Measurements from ENCODE around the gene SYNE3. TPM values are rescaled to one million over a fixed set of nuclear protein-coding genes. Genes with fewer than 3 reads are reported as not detected.

Gene SYNE3
- total and polyA plus RNA-seq, 2 of the 8 experiments (the other 6 are each of a cell fraction or from before 2014, with no cell fraction given): under 0.01 TPM; not detected in 1

DNA sequence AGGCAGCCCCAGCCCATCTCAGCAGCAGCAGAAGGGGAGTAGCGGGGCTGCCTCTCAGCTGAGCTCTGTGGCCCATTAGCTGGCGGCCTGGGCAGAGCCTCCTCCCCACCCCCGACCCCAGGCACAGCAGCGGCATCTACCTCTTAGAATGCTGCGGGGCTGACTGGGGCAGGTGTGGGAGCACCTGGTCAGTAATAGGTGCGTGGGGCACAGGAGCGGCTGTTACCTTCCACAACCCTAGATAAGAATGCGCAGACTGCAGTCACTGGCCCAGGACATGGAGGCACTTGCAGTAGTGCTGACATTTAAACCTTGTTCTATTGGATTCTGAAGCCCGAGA, 35.6 kb downstream of the SYNE3 start:
- no peaks in the 10 kb centered on the region for H3K79me2 ChIP-seq (ENCODE audit: control insufficient read depth in 1 of 2, insufficient read depth in 2 of 2, low read length in 2 of 2)
- H4K91ac ChIP-seq (replicated peaks; ENCODE audit: insufficient read length, low read length): no peak overlapping the region
- no peaks in the 10 kb centered on the region for H4K20me1 ChIP-seq (replicated peaks in 1 of 2; ENCODE audit: control insufficient read depth in 1 of 2, insufficient read depth in 2 of 2, low read length in 2 of 2)
- no peak overlapping the region for H3K4me2 ChIP-seq (ENCODE audit: insufficient read depth in 1 of 2, low read depth in 2 of 2, low read length in 2 of 2)
- no peak overlapping the region for H4K5ac ChIP-seq (ENCODE audit: insufficient read length, low read depth, low read length)
- ChIA-PET CTCF (ENCODE audit: partially characterized antibody) (interaction anchor here (0.7 to 1.8 kb wide), 5 partner anchors 9 to 39 kb away, joined by 3 to 5 read pairs (median 4); no protein-coding TSS in a partner anchor), POLR2A (ENCODE audit: partially characterized antibody) (no interaction called here)
- no peak overlapping the region for H3K9ac ChIP-seq (replicated peaks in 1 of 4; ENCODE audit: extremely low read depth in 1 of 4, low read depth in 3 of 4, low read length in 3 of 4)
- H3K79me1 ChIP-seq (ENCODE audit: low read depth, low read length): no peaks in the 10 kb centered on the region
- no peak overlapping the region for H3K23ac ChIP-seq (ENCODE audit: insufficient read length)
- TF ChIP-seq TAF1 (IDR thresholded peaks at IDR 0.05; ENCODE audit: low read depth, low read length): no peak
- no peak for TF ChIP-seq RFX5 (IDR thresholded peaks at IDR 0.05; ENCODE audit: borderline replicate concordance, low read depth, low read length)
- TF ChIP-seq SIRT6 (IDR thresholded peaks at IDR 0.05; ENCODE audit: low read length): no peak
- no peak for TF ChIP-seq CEBPB (IDR thresholded peaks at IDR 0.05; ENCODE audit: low read depth, low read length)
- no peak for TF ChIP-seq SP2 (IDR thresholded peaks at IDR 0.05; ENCODE audit: low read length)
- TF ChIP-seq GTF2F1 (IDR thresholded peaks at IDR 0.05; ENCODE audit: borderline replicate concordance, low read depth, low read length): no peak
- no peak for DNase-seq (ENCODE audit: low read depth in 1 of 2, low spot score in 2 of 2)
- no peak overlapping the region for H3K4me3 ChIP-seq (ENCODE audit: extremely low read depth in 1 of 4, insufficient read depth in 2 of 4, low read depth in 3 of 4, low read length in 4 of 4)
- no peak overlapping the region for H2BK5ac ChIP-seq (ENCODE audit: low read depth, low read length)
- H3K18ac ChIP-seq (ENCODE audit: extremely low read depth, low read length): no peak overlapping the region
- no peak overlapping the region for H2BK20ac ChIP-seq (ENCODE audit: low read length)
- no peaks in the 10 kb centered on the region for H3K36me3 ChIP-seq (ENCODE audit: control insufficient read depth in 2 of 4, insufficient read depth in 4 of 4, low read length in 3 of 4)
- H2BK15ac ChIP-seq (ENCODE audit: low read length): no peak overlapping the region
- H3K9me3 ChIP-seq (ENCODE audit: insufficient read depth in 2 of 2, low read depth in 1 of 2, low read length in 1 of 2): no peaks in the 10 kb centered on the region
- no peak overlapping the region for H2BK12ac ChIP-seq (ENCODE audit: low read depth, low read length)
- no peak overlapping the region for H2AFZ ChIP-seq (ENCODE audit: low read length)
- no peaks in the 10 kb centered on the region for H3K27me3 ChIP-seq (replicated peaks in 1 of 4; ENCODE audit: control insufficient read depth in 3 of 4, extremely low read depth in 1 of 4, insufficient read depth in 3 of 4, low read length in 3 of 4)
- H4K8ac ChIP-seq (ENCODE audit: extremely low read depth, insufficient read depth, low read length): no peak overlapping the region
- H3K4ac ChIP-seq (replicated peaks; ENCODE audit: insufficient read length, low read depth, low read length): no peak overlapping the region
- FAIRE-seq: no peak
- H3K14ac ChIP-seq (ENCODE audit: insufficient read length): no peak overlapping the region
- H3K27ac ChIP-seq (ENCODE audit: low read depth, low read length): no peak overlapping the region
- H3K56ac ChIP-seq (replicated peaks; ENCODE audit: insufficient read length, low read depth, low read length): no peak overlapping the region
- peaks cover 0 to 13% (median 5%) of the 10 kb centered on the region in 4 experiments; a peak in 6 of 7 replicates for H3K4me1 ChIP-seq (replicated peaks in 1 of 4; ENCODE audit: control insufficient read depth in 3 of 4, insufficient read depth in 4 of 4, low read length in 3 of 4)
- 62% methylated on average over 9 of the region's 9 CpGs; no CpG with 5 or more reads in 1 of the 2 experiments for WGBS, 2 experiments (ENCODE audit: extremely low coverage in 1 of 2, insufficient coverage in 1 of 2, insufficient read length in 1 of 2, insufficient replicate concordance in 2 of 2, low coverage in 1 of 2, low lambda C conversion rate in 2 of 2, missing lambda C conversion rate in 1 of 2)
- no peak overlapping the region for H2AK5ac ChIP-seq (ENCODE audit: low read depth, low read length)
- no peak overlapping the region for H2BK120ac ChIP-seq (replicated peaks; ENCODE audit: low read depth, low read length)
- no peaks in the 10 kb centered on the region for H3K23me2 ChIP-seq (ENCODE audit: low read depth, low read length)

All from H1 (cell line).